Activated CD8-positive, alpha-beta memory T cell treated with anti-CD3 and anti-CD28 coated beads, Interleukin-2, amount 10 ng/mL, durations not matched to agents 7 days and 5 days (primary cell): Measurements from ENCODE around the gene FHOD3. TPM values are rescaled to one million over a fixed set of nuclear protein-coding genes. Genes with fewer than 3 reads are reported as not detected.
"Not testable (repeated sequence)": the region's sequence is repeated elsewhere in the genome, so short reads cannot be mapped to it uniquely, and the experiment has no call there.

ENCODE experiments used
- ATAC-seq: fragments of 150-1000 bp; cut with Tn5 transposase; one replicate; pipeline ENCODE4 v1.10.0; 2021; ENCODE audit warnings: moderate library complexity
- CTCF ChIA-PET: fragments of 350-600 bp; sonication (Branson Sonifier 250); formaldehyde crosslinking; loops from one replicate; lab custom pipeline; 2021; ENCODE audit warnings: antibody characterized with exemption; lab: Charles Lee
- DNase-seq: peaks from one replicate; pipeline ENCODE4 v3.0.0-alpha.2; 2020
- H3K27ac Mint-ChIP-seq: one replicate; pipeline ENCODE4 v1.8.0; 2021; ENCODE audit warnings: mild to moderate bottlenecking, mixed read lengths
- H3K27me3 Mint-ChIP-seq: one replicate; pipeline ENCODE4 v1.8.0; 2021; ENCODE audit warnings: mixed read lengths
- H3K36me3 Mint-ChIP-seq: one replicate; pipeline ENCODE4 v1.8.0; 2021; ENCODE audit warnings: mild to moderate bottlenecking, mixed read lengths
- H3K4me1 Mint-ChIP-seq: one replicate; pipeline ENCODE4 v1.8.0; 2021; ENCODE audit warnings: mixed read lengths
- H3K4me3 Mint-ChIP-seq: one replicate; pipeline ENCODE4 v1.8.0; 2021; ENCODE audit warnings: mild to moderate bottlenecking, moderate library complexity, mixed read lengths
- H3K9me3 Mint-ChIP-seq: one replicate; pipeline ENCODE4 v1.8.0; 2022; ENCODE audit warnings: low read depth, mixed read lengths
- total RNA-seq, 2 experiments: library from RNA; stranded (reverse); gene quantifications; one replicate each; pipeline ENCODE4 v1.2.3, GENCODE V29; 2021

The FHOD3 gene
- total RNA-seq, 2 experiments from 2014 or later, result not detected

DNA sequence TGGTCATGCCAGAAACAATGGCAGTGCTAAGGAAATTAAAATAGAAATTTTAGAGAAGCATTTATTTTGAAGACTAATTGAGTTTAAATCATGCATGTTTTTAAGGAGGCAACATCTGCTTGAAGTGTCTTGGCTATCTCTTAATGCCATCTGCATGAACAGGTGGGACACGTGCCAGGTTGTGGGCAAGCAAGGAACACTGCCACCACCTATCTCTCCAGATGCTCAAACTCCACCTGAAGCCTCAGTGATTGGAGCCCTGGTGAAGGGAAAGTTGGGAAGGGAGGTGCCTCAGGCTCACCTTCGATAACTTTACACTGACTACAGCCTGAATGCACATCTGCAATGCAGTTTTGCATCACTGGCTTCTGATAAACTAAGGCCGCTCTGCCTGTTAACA is 439.8 kb downstream of the FHOD3 start:
- H3K4me3 Mint-ChIP-seq, result no peak overlapping the region

GRCh38 chr18:36744261-36744876 is 446.9 kb downstream of the FHOD3 start:
- H3K36me3 Mint-ChIP-seq, result no peaks in the 10 kb centered on the region
- CTCF ChIA-PET, result no interaction called here
- no peak overlapping the region for H3K4me3 Mint-ChIP-seq
- ATAC-seq (no peak), DNase-seq (no peak)
- peaks cover 9% of the 10 kb centered on the region for H3K27me3 Mint-ChIP-seq
- no peaks in the 10 kb centered on the region for H3K9me3 Mint-ChIP-seq
- peaks cover 2% of the 10 kb centered on the region for H3K4me1 Mint-ChIP-seq
- no peak overlapping the region for H3K27ac Mint-ChIP-seq

More for the DNA sequence above, 439.8 kb downstream of the FHOD3 start:
- Mint-ChIP-seq H3K36me3 (no peaks in the 10 kb centered on the region), H3K27me3 (peaks cover 19% of the 10 kb centered on the region), H3K4me1 (no peaks in the 10 kb centered on the region), H3K9me3 (no peaks in the 10 kb centered on the region), H3K27ac (no peak overlapping the region)
- ATAC-seq (no peak), DNase-seq (no peak)
- CTCF ChIA-PET, result no interaction called here

GRCh38 chr18:36745219-36745975 is 447.9 kb downstream of the FHOD3 start:
- Mint-ChIP-seq H3K4me1 (peaks cover 2% of the 10 kb centered on the region), H3K4me3 (no peak overlapping the region), H3K36me3 (no peaks in the 10 kb centered on the region), H3K9me3 (no peaks in the 10 kb centered on the region), H3K27ac (no peak overlapping the region), H3K27me3 (peaks cover 6% of the 10 kb centered on the region)
- ATAC-seq, result no peak
- CTCF ChIA-PET, result no interaction called here
- DNase-seq, result no peak

DNA sequence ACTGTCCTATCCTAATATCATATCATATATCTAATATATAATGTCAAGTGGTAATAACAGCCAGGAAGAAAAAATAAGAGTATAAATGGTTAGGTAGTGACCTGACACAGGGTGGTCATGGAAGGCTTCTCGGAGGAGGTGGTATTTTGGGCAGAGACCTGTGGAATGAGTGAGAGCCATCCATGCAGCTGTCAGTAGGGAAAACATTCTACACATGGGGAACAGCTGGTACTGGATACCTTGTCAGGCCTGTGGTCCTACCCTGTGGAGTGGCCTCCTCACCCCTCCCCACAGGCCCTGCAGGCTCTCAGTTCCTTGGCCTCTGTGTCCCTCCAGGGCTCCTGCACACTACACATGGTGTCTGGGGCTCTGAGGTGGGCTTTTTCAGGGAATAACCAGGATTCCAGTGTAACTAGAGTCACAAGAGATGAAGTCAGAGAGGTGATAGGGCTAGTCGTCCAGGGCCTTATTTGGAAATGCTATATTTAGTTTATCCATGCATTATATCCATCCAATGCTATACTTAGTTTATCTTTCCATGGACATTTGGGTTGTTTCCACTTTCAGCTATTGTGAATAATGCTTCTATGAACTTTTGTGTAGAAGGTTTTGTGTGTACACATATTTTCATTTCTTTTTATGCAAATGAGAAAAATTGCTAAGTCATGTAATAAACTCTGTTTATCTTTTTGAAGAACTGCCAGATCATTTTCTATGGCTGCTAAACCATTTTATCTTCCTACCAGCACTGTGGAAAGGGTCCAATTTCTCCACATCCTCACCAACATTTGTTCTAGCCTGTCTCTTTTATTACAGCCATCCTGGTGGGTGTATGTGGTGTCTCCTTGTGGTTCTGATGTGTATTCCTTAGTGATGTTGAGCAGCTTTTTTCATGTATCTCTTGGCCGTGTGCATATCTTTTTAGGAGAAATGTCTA is 455.7 kb downstream of the FHOD3 start:
- H3K36me3 Mint-ChIP-seq, result no peaks in the 10 kb centered on the region

GRCh38 chr18:36756242-36756641 is 458.7 kb downstream of the FHOD3 start:
- DNase-seq (no peak), ATAC-seq (no peak)
- H3K9me3 Mint-ChIP-seq, result no peaks in the 10 kb centered on the region
- H3K4me1 Mint-ChIP-seq, result no peaks in the 10 kb centered on the region
- CTCF ChIA-PET, result interaction anchor here (2.0 kb wide), 1 partner anchor 68 kb away, joined by 9 read pairs; no protein-coding TSS in a partner anchor
- peaks cover 12% of the 10 kb centered on the region for H3K27me3 Mint-ChIP-seq
- no peaks in the 10 kb centered on the region for H3K36me3 Mint-ChIP-seq
- H3K4me3 Mint-ChIP-seq, result no peak overlapping the region
- no peak overlapping the region for H3K27ac Mint-ChIP-seq

More for the DNA sequence above, 455.7 kb downstream of the FHOD3 start:
- CTCF ChIA-PET, result no interaction called here
- Mint-ChIP-seq H3K4me1 (no peaks in the 10 kb centered on the region), H3K4me3 (no peak overlapping the region), H3K9me3 (no peaks in the 10 kb centered on the region), H3K27ac (no peak overlapping the region), H3K27me3 (peaks cover 12% of the 10 kb centered on the region)
- DNase-seq (no peak), ATAC-seq (no peak)

GRCh38 chr18:36757081-36757480 is 459.6 kb downstream of the FHOD3 start:
- ATAC-seq, result no peak

DNA sequence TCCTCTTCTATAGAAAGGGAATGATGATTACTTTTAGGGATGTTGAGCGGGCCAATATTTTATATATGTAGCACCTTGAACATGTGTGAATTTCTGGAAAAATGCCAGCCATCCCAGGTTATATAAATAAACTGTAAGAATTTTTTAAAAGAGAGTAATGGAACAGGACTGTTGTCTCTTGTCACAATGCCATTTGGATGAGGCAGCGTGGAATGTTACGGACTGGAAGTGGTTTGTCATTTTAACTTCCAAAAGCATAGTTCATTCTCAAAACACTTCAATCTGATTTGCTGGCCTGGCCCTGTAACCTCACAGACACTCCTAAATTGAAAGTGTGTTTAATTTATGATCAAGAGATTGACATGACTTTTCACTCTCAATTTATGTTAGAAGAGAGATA is 460.5 kb downstream of the FHOD3 start:
- Mint-ChIP-seq H3K27me3 (peaks cover 12% of the 10 kb centered on the region), H3K27ac (no peak overlapping the region), H3K4me3 (no peak overlapping the region), H3K36me3 (no peaks in the 10 kb centered on the region), H3K9me3 (no peaks in the 10 kb centered on the region), H3K4me1 (peaks cover 2% of the 10 kb centered on the region)
- CTCF ChIA-PET, result interaction anchor here (2.0 kb wide), 1 partner anchor 70 kb away, joined by 9 read pairs; no protein-coding TSS in a partner anchor
- no peak for ATAC-seq
- DNase-seq, result no peak

More at GRCh38 chr18:36757081-36757480, 459.6 kb downstream of the FHOD3 start:
- H3K36me3 Mint-ChIP-seq, result no peaks in the 10 kb centered on the region
- H3K27ac Mint-ChIP-seq, result no peak overlapping the region
- H3K4me1 Mint-ChIP-seq, result peaks cover 2% of the 10 kb centered on the region
- H3K4me3 Mint-ChIP-seq, result no peak overlapping the region
- no peak for DNase-seq
- H3K27me3 Mint-ChIP-seq, result peaks cover 12% of the 10 kb centered on the region
- no peaks in the 10 kb centered on the region for H3K9me3 Mint-ChIP-seq
- CTCF ChIA-PET, result interaction anchor here (2.0 kb wide), 1 partner anchor 69 kb away, joined by 9 read pairs; no protein-coding TSS in a partner anchor

GRCh38 chr18:36758623-36759022 is 461.1 kb downstream of the FHOD3 start:
- H3K9me3 Mint-ChIP-seq, result no peaks in the 10 kb centered on the region
- peaks cover 2% of the 10 kb centered on the region for H3K4me1 Mint-ChIP-seq
- no peaks in the 10 kb centered on the region for H3K36me3 Mint-ChIP-seq
- H3K27ac Mint-ChIP-seq, result no peak overlapping the region
- H3K27me3 Mint-ChIP-seq, result peaks cover 8% of the 10 kb centered on the region
- ATAC-seq, result no peak
- CTCF ChIA-PET, result no interaction called here
- DNase-seq, result no peak
- no peak overlapping the region for H3K4me3 Mint-ChIP-seq

DNA sequence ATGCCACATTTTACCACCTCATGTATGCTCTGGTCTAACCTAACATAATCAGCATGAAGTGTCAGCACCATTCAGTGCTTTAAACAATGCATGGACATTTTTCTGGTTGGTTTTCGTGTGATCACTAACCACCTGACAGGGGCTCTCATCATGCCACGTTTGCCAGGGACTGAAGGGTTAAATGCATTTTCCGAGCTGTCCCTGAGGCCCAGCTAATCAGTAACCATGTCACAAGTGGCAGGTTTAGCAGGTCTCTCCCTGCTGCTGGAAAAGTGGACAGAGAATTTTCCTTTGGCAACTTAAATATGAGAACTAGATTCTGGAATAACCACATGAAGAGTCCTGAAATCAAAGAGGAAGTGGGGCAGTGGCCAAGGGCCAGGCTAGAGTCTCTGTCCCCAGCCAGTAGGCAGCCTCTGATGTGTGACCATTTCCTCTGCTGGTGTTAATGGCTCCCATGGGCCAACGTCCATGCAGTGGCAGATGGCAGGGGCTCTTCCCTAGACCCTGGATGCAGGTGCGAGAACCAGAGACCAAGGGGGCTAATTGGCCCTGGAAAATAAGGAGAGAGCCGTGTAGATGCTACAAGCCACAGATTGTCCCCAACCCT is 461.8 kb downstream of the FHOD3 start:
- Mint-ChIP-seq H3K9me3 (no peaks in the 10 kb centered on the region), H3K36me3 (no peaks in the 10 kb centered on the region), H3K27ac (no peak overlapping the region), H3K27me3 (peaks cover 7% of the 10 kb centered on the region), H3K4me1 (peaks cover 2% of the 10 kb centered on the region), H3K4me3 (no peak overlapping the region)
- no peak for ATAC-seq
- no peak for DNase-seq
- CTCF ChIA-PET, result no interaction called here

DNA sequence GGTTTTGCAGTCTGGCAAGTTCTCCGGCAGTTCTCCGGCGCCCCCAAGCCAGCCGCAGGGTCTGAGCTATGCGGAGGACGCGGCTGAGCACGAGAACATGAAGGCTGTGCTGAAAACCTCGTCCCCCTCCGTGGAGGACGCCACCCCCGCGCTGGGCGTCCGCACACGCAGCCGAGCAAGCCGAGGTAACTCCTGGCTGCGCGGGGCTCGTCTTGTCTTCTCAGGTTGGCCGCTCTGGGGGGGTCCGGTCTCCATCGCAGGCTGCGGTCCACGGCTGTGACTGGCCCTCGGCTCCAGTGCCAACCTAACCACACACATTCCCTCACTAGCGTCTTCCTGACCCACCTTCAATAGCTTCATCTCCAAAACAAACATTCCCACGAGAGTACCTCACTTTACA is 463.1 kb downstream of the FHOD3 start:
- DNase-seq (no peak), ATAC-seq (no peak)
- no peaks in the 10 kb centered on the region for H3K36me3 Mint-ChIP-seq
- H3K4me1 Mint-ChIP-seq, result peaks cover 2% of the 10 kb centered on the region
- CTCF ChIA-PET, result no interaction called here
- H3K4me3 Mint-ChIP-seq, result no peak overlapping the region
- no peaks in the 10 kb centered on the region for H3K9me3 Mint-ChIP-seq
- peaks cover 5% of the 10 kb centered on the region for H3K27me3 Mint-ChIP-seq
- no peak overlapping the region for H3K27ac Mint-ChIP-seq

DNA sequence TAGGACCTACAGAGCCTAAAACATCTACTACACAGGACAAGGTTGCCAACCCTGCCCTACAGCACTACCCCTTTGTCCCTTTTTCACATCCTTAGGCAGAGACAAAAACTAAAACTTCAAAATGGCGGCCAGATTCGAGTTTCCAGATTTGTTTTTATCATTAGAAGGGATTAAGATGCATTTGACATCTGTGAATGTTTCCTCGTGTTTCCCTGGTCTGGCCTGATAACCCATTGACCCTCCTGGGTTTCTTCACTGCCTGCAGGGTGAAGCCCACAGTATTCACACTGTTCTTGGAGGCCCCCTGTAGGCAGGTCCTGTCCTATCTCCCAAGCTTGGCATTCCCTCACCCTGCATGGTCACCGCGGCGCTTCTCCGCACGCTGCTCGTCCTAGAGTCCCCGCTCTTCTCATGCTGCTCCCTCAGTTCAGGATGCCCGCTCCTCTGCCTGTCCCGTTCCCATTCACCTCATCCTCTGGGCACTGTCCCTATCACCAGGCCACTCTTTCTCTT is 463.7 kb downstream of the FHOD3 start:
- H3K9me3 Mint-ChIP-seq, result no peaks in the 10 kb centered on the region
- H3K36me3 Mint-ChIP-seq, result no peaks in the 10 kb centered on the region
- H3K27me3 Mint-ChIP-seq, result peaks cover 4% of the 10 kb centered on the region
- peaks cover 2% of the 10 kb centered on the region for H3K4me1 Mint-ChIP-seq
- H3K27ac Mint-ChIP-seq, result no peak overlapping the region
- no peak for ATAC-seq
- CTCF ChIA-PET, result no interaction called here
- DNase-seq, result no peak
- H3K4me3 Mint-ChIP-seq, result no peak overlapping the region

DNA sequence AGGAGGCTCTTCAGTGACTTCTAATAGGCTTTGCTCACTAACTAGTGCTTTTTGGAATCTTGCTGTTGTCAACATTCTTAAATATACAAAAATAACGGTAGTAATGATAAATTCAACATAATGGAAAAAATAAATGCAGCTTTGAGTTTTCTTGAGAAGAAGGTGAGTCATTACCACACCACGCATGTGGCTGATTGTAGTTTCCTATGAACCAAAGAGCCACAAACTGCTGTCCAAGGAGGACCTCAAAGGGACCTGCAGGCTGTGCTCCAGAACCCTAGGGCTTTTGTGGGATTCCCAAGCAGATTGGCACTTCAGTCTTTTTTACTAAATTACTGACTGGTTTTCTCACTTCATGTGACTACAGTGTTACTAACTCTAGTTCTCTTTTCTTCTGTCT is 464.6 kb downstream of the FHOD3 start:
- no peaks in the 10 kb centered on the region for H3K9me3 Mint-ChIP-seq
- no peaks in the 10 kb centered on the region for H3K27me3 Mint-ChIP-seq
- H3K36me3 Mint-ChIP-seq, result no peaks in the 10 kb centered on the region
- CTCF ChIA-PET, result interaction anchor here (1.1 kb wide), 1 partner anchor 32 kb away, joined by 3 read pairs; no protein-coding TSS in a partner anchor
- no peak overlapping the region for H3K4me3 Mint-ChIP-seq
- ATAC-seq, result no peak
- peaks cover 2% of the 10 kb centered on the region for H3K4me1 Mint-ChIP-seq
- no peak overlapping the region for H3K27ac Mint-ChIP-seq
- DNase-seq, result no peak

GRCh38 chr18:36762965-36763364 is 465.5 kb downstream of the FHOD3 start:
- DNase-seq, H3K9me3 Mint-ChIP-seq, H3K27me3 Mint-ChIP-seq, ATAC-seq, CTCF ChIA-PET, H3K4me3 Mint-ChIP-seq, H3K36me3 Mint-ChIP-seq, H3K27ac Mint-ChIP-seq, H3K4me1 Mint-ChIP-seq: not testable (repeated sequence)
